KG1 (cell line): ENCODE results near the gene HDAC9.

Experiments used
- DNase-seq: peaks from one replicate; lab custom pipeline; 2025; lab: John Stamatoyannopoulos, UW

The HDAC9 gene

GRCh38 chr7:18495412-18496340, at the start of gene HDAC9:
TSS of gene HDAC9 (plus strand) at chr7:18495749. CDS start at chr7:18496303, 554 bp downstream.
- no peak for DNase-seq

DNA sequence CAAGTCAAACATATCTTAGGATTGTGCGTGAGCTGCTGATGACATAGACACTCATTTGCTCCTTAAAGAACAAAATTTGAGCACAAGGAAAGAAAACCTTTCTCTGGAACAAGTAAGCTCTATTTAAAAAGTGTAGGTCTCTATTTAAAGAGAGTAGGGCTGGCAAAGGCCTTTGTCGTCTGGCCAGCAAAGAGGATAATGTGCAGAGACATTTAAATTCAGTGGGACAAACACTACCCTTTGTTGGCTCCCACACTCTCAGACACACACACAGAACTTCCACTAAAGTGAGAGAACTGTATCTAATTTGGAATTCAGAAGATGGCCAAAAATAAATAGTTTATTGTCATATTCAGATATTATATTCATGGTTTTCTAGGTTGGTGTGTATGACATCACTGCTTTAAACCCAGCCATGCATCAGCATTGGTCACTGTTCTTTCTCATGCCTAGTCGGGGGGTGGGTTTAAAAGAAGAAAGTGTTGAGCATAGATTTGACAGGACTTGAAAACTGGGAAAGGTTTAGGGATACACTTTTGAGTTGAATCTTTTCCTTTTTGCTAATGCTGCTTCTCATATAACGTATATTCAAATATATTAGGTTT, 49.5 kb upstream of the HDAC9 start:
- DNase-seq = no peak

GRCh38 chr7:18450019-18450418, 45.5 kb upstream of the HDAC9 start:
- no peak for DNase-seq

GRCh38 chr7:18455606-18456005, 39.9 kb upstream of the HDAC9 start:
- DNase-seq = no peak

DNA sequence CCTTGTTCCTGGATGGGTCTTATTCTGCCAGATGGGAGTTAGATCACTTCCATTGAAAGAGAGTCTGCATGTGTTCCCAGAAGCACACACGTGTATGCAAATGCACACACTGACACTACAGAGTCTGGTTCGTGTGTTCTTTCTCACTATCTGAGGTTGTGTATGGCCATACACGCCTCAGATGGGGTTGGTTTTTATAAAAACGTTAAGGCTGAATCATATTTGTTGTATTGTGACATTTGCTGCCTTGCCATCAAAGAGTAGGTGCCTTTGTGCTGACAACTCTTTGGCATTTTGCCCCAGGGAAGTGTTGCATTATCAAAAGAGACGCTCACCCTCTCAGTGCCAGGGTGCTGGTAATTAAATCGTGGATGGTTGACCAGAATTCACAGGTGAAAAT, 37.7 kb upstream of the HDAC9 start:
- DNase-seq = no peak

DNA sequence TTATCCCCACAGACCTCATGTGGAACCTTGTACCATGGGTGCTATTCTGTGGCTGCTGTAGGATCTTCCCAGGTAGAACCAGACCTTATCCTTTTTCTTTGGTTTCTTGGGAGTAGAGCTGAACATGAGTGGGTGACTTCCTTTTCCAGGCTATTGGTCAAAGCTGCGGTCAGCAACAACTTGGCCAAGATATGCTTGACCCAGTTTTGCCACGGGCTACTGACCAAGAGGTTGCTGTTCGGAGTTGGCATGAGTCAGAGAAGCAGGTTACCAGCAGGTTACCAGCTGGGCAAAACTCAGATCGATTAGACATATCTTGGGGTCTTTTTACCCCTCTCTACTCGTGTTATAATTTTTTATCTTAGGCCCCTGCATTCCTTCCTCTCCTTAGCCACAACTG, 36.7 kb upstream of the HDAC9 start:
- no peak for DNase-seq

GRCh38 chr7:18459484-18460245, 35.9 kb upstream of the HDAC9 start:
- DNase-seq = no peak

DNA sequence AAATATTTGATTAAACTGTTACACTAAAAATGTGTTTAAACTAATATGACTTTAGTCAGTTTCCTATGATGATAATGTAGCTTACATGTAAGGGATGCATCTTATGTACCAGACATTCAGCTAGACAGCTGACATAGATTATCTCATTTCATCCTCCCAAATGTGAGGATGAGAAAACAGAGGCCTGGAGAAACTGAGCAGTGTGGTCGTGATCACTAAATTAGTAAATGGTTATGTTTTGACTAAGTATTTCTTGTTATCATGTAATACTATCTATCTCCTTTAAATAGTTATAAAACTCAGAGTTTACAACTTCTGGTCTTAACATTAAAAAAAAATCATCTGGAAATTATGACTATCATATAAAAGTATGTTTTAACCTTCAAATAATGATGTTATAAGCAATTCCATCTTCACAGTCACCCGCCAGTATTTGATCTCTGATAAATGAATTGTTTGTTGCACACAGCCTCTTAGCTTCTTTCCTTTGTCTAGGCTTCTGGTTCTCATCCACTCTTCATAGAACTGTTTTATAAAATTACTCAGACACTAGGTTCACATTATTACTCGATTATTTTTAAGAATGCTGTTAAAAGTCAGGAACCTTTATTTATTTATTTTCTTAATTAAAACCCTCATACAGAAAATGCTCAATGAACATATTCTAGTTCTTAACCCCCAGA, 33.6 kb upstream of the HDAC9 start:
- DNase-seq = no peak

DNA sequence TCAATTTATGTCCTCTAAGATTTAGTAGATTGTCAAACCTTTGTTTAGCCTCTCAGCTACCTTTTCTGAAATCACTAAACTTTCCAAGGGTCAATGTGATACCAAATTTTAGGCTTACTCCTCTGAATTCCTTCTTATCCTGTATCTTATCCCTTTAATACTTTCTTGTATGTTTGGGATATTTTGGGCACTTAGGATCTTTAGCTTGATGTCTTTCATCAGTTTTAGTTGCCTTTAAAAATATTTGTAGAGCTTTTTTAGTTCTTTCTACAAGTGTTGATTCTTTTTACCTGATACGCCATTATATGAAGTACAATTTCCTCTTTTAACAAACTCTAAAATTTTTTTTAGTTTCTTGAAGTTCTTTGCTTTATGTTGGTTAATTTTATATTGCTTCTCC, 30.7 kb upstream of the HDAC9 start:
- no peak for DNase-seq

DNA sequence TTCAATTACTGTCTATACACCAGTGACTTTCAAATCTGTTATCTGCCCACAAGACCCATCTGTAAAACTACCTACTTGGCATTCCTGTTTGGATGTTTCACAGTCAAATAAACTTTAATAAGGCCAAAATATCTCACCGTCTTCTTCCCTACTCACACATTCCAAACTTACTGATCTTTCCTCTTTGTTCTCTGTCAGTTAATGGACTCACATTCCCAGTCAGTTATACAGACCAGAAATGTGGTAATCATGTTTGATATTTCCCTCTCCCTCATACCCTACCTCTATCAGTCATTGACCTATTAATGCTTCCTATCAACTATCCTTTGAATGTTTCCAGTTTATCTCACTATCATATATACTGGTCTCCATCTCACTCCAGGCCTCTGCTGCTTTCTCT, 28.5 kb upstream of the HDAC9 start:
- DNase-seq = no peak

DNA sequence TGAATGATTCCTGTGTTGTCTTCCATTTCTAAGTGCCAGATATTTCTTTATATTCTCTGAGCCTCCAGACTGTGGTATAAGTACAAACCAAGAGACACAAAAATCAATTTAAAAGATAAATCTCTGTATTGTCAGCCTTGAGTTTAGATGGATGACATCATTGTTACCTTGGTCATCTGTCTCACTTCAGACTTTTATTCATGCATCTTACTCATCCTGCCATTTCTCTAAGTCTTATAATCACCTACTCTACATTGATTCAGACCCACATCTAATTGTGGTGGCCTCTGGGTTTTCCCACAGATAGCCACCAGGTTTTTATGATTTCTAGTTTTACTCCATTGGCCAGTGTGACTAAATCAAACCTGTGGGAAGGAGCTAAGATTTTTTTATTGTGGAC, 26.8 kb upstream of the HDAC9 start:
- DNase-seq = no peak

GRCh38 chr7:18469316-18469715, 26.2 kb upstream of the HDAC9 start:
- DNase-seq = no peak

- no peak for DNase-seq
Observed at GRCh38 chr7:18471476-18472160, 23.9 kb upstream of the HDAC9 start.

- no peak for DNase-seq
Observed at GRCh38 chr7:18472161-18472483, 23.4 kb upstream of the HDAC9 start.

DNA sequence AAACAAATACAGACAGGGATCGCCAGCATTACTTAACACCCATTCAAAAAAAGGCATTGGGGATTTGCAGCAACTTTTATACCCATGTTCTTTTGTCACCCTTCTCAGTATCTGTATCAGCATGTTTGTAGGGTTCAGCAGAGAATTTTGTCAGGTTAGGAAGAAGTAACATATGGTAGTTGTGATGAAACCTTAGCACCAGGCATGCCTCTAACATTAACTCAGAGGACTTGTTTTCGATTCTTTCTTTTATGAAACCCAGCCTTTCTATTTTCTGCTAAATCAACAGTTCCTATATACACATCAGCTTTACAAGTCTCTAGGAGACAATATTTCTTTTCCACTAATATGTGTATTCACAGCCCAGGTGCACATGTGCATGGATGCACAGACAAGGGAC, 22.4 kb upstream of the HDAC9 start:
- DNase-seq = no peak

DNA sequence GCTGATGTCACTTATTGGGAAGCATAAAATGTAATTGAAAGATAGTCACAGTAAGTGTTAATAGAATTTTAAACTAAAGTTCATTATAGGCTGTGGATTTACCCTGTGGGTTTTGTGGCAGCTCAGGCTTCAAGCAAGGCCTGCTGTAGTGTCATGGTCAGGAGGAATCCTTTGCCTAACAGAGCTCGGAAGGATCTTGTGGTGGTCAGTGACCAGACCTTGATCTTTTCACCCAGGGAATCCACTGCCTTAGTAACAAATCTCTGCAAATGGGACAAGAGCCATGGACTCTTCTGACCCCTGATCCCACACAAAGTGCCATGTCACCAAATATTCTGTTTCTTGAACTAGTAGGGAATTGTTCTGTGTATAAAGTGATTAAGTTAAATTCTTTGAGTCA, 20.6 kb upstream of the HDAC9 start:
- DNase-seq = no peak

- DNase-seq = no peak
Observed at GRCh38 chr7:18475488-18475887, 20.1 kb upstream of the HDAC9 start.

GRCh38 chr7:18481776-18482175, 13.8 kb upstream of the HDAC9 start:
- no peak for DNase-seq

DNA sequence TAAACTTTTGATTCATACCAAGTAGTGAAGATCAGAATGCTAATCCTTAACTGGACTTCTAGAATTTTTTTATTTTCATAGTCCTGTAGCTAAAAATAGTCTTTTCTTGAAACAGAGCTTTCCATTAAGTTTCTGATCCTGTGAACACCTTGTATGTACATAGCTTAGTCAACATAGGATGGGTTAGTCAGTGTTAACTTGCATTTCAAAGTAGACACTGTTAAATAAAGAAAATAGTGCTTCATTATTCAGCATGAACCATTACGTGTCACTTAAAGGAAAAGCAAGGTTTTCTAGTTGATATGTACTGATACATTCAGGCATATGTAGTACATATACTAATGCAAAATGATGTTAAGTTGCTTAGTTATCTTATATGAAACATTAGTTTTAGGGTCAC, 7.5 kb upstream of the HDAC9 start:
- DNase-seq = no peak

DNA sequence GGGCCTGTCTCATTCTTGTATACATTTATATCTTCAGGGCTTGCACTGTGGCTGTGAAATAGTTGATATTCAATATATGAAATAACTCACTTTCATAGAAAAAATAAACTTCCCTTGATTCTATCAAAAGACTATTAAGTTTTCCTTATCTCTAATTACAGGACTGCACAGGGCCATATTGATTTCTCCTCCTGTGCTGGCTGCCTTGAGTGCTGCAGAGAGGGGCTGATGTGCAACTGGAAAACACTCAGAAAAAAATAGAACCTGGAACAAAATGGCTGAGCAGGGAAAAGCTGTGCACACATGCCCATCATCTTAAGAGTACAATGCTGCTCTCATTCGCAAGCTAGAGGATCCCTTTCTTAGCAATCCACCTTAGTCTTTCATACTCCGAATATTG, 5.9 kb upstream of the HDAC9 start:
- no peak for DNase-seq

GRCh38 chr7:18491871-18492270, 3.7 kb upstream of the HDAC9 start:
- DNase-seq = no peak

GRCh38 chr7:18494406-18494805, 1.1 kb upstream of the HDAC9 start:
- DNase-seq = no peak
